Measurements from ENCODE around the gene GRK4. TPM values are rescaled to one million over a fixed set of nuclear protein-coding genes. Genes with fewer than 3 reads are reported as not detected.

The GRK4 gene
- total and polyA plus RNA-seq, 10 of the 15 experiments (the other 5 are each of a cell fraction or from before 2014, with no cell fraction given), result 1.1 to 4.0 (median 2.5) TPM

GRCh38 chr4:2934813-2935761 is 28.3 kb upstream of the GRK4 start (continued):
- TF ChIP-seq BHLHE40 (IDR thresholded peaks at IDR 0.05; ENCODE audit: borderline replicate concordance in 1 of 2, low read depth in 2 of 2, low read length in 1 of 2) (peak; percentile 96 to 99), STAT1 (conservative IDR thresholded peaks at IDR 0.05) (0 out of 2 replicates have a peak, but pooled peaks have one; percentile 67), EGR1 (IDR thresholded peaks at IDR 0.05; ENCODE audit: borderline replicate concordance in 1 of 2, low read depth in 2 of 2, low read length in 2 of 2) (peak in 1 of 2 experiments; percentile 12; a peak in 1 of 3 replicates), DPF2 (IDR thresholded peaks at IDR 0.05) (peak; percentile 74), ZNF687 (IDR thresholded peaks at IDR 0.05) (peak; percentile 80), RBBP5 (conservative IDR thresholded peaks at IDR 0.05) (no peak), NRF1 (conservative IDR thresholded peaks at IDR 0.05; ENCODE audit: low read depth, low read length) (no peak), USF2 (IDR thresholded peaks at IDR 0.05; ENCODE audit: borderline replicate concordance, low read depth, low read length) (no peak), TCF3 (IDR thresholded peaks at IDR 0.05; ENCODE audit: borderline replicate concordance, insufficient read depth, low read depth, low read length) (0 out of 2 replicates have a peak, but pooled peaks have one; percentile 20), KLF5 (IDR thresholded peaks at IDR 0.05; ENCODE audit: partially characterized antibody) (no peak), ATF3 (IDR thresholded peaks at IDR 0.05; ENCODE audit: borderline replicate concordance, extremely low read depth, low read depth, low read length) (no peak), MTA3 (IDR thresholded peaks at IDR 0.05; ENCODE audit: borderline replicate concordance, low read length) (no peak), SRF (IDR thresholded peaks at IDR 0.05; ENCODE audit: low read depth in 2 of 2, low read length in 2 of 2) (peak in 1 of 2 experiments; percentile 43; a peak in 1 of 4 replicates), POU2F2 (IDR thresholded peaks at IDR 0.05; ENCODE audit: borderline replicate concordance, low read depth, low read length) (peak; percentile 68; the same call in 2 of the 3 replicates), EP300 (IDR thresholded peaks at IDR 0.05; ENCODE audit: borderline replicate concordance in 1 of 2, control insufficient read depth in 1 of 2, low read depth in 2 of 2, low read length in 2 of 2) (no peak), ZBTB4 (CRISPR knock-in tag; IDR thresholded peaks at IDR 0.05) (no peak), NFYA (IDR thresholded peaks at IDR 0.05; ENCODE audit: borderline replicate concordance, low read depth, low read length) (no peak)
